GM12875 (cell line): ENCODE results near the gene STK11.

Experiments used
- H3K4me3 ChIP-seq: one replicate; pipeline ENCODE4 v1.5.1; 2011; ENCODE audit warnings: low read depth, low read length, control low read depth
- CTCF ChIP-seq: IDR thresholded peaks from 2 replicates; pipeline ENCODE4 v1.5.1; 2011; ENCODE audit warnings: low read depth, mild to moderate bottlenecking, control low read depth, inconsistent platforms, low read length, moderate library complexity, borderline replicate concordance; ENCODE audit not compliant: insufficient read depth

Gene STK11

DNA sequence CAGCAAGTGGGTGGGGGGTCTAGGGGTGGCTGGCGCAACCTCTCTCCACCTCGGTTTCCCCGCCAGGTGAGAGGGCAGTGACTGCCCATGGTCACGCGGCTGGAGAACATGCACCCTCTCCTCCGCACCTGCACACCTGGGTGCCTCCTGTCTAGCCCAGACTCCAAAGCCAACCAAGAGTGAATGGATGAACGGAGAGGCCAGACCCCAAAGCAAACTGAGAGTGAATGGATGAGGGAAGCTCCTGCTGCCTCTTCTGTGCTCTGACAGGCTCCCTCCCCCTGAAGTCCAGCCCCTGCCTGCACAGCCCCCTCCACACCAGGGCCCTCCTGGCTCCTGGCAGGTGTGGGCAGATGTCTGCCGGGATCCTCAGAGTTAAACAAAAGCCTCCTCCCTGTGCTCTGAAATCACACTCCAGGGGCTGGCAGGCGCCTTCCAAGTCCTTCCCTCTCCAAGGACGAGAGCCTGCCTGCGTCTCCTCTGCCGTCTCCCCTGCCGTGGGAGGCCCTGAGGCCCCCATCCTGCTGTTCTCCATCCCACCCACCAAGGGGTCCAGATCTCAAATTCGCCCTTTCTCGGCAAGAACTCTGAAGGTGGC is 33.7 kb upstream of the STK11 start:
- H3K4me3 ChIP-seq = no peak overlapping the region
- TF ChIP-seq CTCF = no peak

DNA sequence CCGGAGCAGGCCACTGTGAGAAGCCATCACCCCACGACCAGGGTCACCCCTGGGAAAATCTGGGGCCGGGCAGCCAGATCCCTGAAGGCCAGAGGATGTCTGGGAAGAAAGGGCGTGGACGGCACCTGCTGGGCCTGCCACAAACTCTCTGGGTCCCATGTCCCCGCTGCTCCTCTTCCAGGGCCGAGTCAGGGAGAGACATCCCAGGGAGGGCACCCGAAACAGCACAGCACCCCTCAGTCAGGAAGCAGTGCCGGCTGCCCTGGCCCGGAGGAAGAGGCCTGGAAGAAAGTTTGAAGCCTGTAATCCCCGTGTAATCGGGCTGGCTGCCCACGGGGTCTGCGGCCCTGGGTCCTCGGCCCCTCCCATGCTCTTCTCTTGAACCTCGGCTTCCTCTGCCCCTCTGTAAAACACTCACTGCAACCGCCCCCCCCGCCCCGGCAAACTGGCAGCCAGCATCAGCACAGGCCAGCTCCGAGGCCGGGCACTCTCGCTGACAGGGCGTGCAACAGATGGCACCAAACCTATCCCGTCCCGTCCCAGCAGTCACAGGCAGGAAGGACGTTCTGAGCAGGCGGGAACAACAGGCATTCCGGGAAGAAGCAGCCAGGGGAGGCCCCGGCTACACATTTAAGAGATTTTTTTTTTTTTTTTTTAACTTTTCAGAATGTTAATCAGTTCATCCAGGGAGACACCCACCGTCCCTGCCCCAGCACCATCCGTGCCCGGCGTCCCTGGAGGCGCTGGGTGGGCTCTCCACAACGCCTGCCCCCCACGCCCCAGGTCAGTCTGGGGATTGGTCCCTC is 33.0 kb upstream of the STK11 start:
- no peak for TF ChIP-seq CTCF
- H3K4me3 ChIP-seq = peak overlapping the region; percentile 83

DNA sequence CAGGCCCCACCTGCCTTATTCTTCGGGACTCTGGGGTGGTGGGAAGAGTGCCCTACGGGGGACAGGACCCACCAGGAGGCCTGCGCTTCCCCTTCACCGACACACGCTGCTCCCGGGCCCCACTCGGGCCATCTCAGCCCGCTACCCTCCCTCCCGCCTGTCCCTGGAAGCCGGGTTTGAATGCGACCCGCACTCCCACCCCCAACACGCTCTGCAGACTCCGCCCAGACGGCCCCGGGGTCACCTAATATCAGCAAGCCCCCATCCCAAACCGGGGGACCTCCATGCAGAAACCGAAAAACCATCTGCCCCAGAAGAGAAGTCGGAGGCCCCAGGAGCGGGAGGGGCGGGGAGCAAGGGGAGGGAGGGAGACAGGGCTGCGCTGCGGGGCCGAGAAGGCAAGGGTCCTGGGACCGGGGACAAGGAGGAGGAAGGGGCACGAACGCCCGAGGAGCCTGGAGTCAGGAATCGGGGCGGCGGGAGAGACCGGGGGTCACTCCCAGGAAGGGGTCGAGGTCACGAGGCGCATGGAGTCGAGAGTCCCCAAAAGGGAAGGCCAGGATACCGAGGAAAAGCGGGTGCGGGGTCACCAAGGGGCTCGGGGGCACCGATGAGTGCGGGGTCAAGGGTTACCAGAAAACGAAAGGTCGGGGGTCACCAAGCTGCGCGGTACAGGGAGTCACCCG is 32.3 kb upstream of the STK11 start:
- peak overlapping the region; percentile 83 for H3K4me3 ChIP-seq
- TF ChIP-seq CTCF = no peak

GRCh38 chr19:1173845-1174809 is 31.5 kb upstream of the STK11 start, which contains the start of gene SBNO2:
Gene SBNO2 (minus strand): TSS chr19:1174268. CDS start chr19:1154276, 19,992 bp downstream.
- H3K4me3 ChIP-seq = peak within 1 kb of the TSS; percentile 83
- TF ChIP-seq CTCF = no peak

GRCh38 chr19:1177322-1178114 is 28.1 kb upstream of the STK11 start:
- no peak for TF ChIP-seq CTCF
- no peak overlapping the region for H3K4me3 ChIP-seq

DNA sequence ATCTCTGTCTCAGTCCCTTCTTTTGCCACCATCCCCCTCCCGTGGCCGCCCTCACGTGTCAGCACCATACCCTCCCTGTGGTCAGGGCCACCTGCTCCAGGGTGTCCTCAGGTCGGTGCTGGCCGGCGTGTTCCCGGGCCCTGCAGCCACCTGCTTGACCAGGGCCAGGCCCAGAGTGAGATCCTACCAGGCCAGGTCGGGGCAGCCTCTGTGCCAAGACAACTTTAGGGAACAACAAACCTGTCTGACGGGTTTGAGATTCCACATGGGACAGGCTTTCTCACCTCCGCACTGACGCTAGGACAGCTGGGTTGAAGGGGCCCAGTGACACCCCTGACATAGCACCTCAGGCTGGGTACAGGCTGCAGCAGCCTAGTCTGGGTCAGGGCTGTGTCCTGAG is 24.0 kb upstream of the STK11 start:
- H3K4me3 ChIP-seq = no peak overlapping the region
- TF ChIP-seq CTCF = no peak
